Urothelium cell line (cell line): Measurements from ENCODE around the gene PRDM8.

Experiments
- DNase-seq: peaks from one replicate; pipeline ENCODE4 v3.0.0; 2011; ENCODE audit warnings: low spot score, mixed read lengths
- FAIRE-seq: peaks from 2 replicates; lab custom pipeline; 2011; peaks lifted over from hg19 to GRCh38; lab: Jason Lieb, UNC

The PRDM8 gene

DNA sequence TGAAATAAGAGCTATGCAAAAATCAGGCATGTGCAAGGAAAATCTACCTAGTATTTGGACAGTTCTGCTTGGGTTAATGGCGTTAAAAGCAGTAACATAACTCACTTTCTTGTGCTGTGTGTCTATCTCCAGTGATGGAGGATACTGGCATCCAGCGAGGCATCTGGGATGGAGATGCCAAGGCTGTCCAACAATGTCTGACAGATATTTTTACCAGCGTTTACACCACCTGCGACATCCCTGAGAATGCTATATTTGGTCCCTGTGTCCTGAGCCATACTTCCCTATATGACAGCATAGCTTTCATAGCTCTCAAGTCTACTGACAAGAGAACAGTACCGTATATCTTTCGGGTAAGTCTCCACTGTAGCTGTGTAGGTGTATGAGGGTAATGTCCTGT lies 2.6 kb downstream of the PRDM8 start:
- DNase-seq: no peak
- FAIRE-seq: no peak

DNA sequence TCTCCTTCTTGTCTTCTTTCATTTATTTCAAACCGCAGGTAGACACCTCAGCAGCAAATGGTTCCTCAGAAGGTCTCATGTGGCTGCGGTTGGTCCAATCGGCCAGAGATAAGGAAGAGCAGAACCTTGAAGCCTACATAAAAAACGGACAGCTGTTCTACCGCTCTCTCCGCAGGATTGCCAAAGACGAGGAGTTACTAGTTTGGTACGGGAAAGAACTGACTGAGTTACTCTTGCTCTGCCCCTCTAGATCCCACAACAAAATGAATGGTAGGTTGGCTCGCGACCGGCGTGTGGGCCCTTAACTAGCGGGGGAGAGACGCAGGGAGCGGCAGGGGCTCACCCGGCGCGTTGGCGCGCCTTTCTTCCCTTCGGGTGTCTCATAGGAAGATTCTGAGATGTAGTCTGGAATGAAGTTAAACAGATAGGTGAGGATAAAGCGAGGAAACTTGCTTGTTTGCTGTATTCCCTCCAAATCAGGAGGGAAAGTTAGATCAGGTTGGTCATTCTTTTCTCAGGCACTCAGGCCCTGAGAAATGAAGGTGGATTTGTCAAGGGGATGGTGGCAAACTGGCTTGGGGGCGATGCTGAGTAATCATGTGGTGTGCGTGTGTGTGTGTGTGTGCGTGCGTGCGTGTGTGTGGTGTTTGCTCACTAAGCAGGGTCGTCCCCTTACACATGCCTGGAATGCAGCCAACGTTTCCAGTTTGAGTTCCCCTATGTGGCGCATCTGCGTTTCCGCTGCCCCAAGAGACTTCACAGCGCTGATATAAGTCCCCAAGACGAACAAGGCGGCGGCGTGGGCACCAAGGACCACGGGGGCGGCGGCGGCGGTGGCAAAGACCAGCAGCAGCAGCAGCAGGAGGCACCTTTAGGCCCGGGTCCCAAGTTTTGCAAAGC lies 4.2 kb downstream of the PRDM8 start:
- DNase-seq: no peak
- no peak for FAIRE-seq

DNA sequence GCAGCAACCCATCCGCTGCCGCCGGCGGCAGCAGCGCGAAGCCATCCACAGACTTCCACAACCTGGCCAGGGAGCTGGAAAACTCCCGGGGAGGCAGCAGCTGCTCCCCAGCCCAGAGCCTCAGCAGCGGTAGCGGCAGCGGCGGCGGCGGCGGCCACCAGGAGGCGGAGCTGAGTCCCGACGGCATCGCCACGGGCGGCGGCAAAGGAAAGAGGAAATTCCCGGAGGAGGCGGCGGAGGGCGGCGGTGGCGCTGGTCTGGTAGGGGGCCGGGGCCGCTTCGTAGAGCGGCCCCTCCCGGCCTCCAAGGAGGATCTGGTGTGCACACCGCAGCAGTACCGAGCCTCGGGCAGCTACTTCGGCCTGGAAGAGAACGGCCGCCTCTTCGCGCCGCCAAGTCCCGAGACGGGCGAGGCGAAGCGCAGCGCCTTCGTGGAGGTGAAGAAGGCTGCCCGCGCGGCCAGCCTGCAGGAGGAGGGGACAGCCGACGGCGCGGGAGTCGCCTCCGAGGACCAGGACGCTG lies 4.9 kb downstream of the PRDM8 start:
- FAIRE-seq (no peak), DNase-seq (no peak)

DNA sequence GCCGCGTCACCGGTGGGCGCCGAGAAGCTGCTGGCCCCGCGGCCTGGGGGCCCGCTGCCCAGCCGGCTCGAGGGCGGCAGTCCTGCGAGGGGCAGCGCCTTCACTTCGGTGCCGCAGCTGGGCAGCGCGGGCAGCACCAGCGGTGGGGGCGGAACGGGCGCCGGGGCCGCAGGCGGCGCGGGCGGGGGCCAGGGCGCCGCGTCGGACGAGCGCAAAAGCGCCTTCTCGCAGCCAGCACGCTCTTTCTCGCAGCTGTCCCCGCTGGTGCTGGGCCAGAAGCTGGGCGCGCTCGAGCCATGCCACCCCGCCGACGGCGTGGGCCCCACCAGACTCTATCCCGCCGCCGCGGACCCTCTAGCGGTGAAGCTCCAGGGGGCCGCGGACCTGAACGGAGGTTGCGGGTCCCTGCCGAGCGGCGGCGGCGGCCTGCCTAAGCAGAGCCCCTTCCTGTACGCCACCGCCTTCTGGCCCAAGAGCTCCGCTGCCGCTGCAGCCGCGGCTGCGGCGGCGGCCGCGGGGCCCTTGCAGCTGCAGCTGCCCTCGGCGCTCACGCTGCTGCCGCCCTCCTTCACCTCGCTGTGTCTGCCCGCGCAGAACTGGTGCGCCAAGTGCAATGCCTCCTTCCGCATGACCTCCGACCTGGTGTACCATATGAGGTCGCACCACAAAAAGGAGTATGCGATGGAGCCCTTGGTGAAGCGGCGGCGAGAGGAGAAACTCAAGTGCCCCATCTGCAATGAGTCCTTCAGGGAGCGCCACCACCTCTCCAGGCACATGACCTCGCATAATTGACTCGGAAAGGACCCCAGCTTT lies 5.6 kb downstream of the PRDM8 start:
- DNase-seq (no peak), FAIRE-seq (no peak)

DNA sequence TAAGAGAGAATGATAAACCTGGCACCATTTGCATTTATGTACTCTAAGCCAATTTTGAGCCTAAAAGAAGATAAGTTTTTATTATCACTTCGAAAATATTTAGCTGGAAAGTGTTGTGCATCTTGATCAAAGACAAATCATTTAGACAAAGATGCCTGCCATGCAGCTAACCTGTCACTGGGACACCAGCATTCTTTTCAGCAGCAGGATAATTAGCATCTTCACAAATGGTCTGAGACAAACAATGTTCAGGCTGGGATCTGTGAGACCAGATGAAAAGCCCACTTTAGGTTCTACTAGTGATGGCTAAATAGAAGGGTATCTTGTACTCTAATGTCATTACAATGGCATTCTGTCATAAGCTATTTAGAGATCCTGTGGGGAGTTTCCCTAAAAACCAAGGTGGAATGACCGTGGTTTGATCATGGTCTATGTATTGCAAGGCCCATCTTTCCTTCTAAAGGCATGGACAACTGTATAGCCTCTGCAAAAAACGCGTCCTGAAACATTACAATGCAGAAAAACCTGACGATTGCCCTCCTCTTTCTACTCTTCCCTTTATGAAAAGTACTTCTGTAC lies 7.2 kb downstream of the PRDM8 start:
- FAIRE-seq (no peak), DNase-seq (no peak)

DNA sequence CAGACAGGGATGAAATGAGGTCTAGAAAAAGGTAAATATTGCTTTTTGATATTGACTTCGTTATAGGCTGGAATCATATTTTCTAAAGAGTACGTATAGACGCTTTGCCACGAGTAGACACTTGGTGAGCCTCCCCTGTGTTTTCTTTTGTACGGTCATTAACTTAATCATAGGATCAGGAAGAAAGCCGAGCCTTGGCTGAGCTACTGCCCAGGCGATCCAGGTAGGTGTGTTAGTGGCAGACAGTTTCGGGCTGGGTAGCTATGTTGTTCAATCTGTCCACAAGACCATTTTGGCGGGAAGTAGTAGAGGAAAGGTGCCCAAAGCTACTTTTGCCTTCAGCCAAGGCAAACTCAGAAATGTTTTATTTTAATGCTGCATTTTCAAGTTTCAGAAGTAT lies 8.8 kb downstream of the PRDM8 start:
- FAIRE-seq: no peak

DNA sequence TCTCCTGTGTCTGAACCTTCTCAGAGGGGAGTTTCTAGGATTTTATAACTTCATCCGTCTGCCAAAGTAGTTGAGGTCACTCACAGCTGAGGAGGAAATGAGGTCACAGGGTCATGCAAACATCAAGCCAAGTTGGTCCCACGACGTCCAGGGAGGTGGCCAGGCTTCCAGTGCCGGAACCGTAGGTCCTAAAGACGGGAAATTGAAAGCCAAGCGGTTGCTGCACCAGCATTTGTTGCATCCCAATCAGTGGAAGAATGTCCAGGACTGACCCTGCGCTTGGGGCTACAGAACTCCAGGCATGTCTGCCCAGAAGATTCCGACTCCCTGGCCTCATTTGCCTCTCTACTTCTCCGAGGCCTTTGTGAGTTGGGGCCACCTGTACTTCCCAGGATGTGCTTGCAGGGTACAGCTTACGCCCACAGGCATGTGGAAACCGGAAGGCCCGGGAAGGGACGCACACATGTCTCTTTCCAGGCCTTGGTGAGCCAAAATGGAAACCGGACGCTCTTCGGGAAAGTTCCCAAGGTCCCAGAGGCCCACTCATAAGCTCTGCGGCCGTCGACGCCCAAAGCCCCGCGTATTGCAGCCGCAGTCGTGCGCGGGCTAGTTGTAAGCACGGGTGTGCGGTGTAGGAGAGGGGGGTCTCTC lies 9.3 kb downstream of the PRDM8 start:
- FAIRE-seq: no peak

More for the DNA sequence above, 8.8 kb downstream of the PRDM8 start:
- no peak for DNase-seq

DNA sequence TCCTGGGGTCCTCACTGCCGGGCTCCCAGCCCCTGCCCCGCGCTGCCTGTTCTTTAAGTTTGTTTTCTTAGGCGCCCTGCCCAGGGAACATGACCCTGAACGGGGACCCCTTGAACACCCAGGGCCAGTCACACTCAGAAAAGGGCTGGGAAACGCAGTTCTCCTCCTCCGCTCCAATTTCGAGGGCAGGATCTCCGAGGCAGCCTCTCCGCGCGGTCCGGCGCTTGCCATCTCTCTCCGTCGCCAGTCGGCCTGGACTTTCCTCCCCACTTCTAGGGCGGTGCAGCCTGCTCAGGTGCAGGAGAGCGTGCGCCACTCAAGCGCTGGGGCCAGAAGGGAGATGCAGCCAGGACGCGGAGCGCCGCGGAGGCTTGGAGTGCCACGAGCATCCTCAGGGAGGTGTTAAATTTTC lies 9.9 kb downstream of the PRDM8 start:
- DNase-seq (no peak), FAIRE-seq (no peak)

More for the DNA sequence above, 9.3 kb downstream of the PRDM8 start:
- DNase-seq: no peak

DNA sequence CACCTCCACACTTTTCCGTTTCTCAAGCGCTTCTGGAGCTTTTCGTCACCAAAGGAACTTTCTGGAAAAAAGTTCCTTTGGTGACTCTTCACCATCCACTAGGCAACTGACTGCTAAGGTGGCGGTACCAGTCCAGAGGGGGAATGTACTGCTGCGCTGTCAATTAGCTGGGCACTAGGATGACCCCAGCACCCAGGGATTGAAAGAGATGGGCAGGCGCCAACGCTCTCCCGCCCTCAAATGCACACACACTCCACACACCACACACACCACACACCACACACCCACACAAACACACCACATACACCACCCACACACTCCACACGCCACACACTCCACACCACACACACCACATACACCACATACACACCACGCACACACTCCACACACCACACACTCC lies 10.4 kb downstream of the PRDM8 start:
- no peak for FAIRE-seq
- no peak for DNase-seq

DNA sequence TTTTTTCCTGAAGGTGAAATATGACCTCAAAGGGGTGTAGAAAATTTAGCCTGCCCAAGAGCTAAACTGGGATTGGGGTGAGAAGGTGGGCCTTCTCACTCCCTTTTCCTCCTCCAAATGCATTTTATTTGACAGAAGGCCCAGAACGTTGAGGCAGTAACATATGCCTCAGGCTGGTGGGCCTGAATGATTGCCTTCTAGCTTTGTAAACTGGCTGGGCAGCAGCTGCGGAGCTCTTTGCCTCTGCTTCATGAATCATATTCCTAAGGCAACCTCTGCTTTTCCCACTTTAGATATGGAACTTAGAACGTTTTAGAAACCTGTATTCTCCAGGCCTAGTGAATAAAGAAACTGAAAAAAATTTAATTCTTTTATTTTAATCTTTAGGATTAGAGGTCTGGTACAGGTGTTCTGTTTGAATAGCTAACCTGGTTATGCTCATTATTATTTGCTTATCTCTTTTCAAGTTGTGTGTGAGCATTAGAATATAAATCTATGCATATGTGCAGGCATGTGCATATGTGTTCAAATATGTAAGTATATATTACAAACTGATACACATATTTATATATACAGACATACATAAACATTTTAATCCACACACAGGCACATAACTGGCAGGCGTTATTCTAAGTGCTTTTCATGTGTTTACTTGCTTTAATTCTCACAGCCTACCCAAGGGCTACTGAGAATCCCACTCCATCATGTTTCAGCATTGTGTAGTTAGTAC lies 11.5 kb downstream of the PRDM8 start:
- DNase-seq (no peak), FAIRE-seq (no peak)

DNA sequence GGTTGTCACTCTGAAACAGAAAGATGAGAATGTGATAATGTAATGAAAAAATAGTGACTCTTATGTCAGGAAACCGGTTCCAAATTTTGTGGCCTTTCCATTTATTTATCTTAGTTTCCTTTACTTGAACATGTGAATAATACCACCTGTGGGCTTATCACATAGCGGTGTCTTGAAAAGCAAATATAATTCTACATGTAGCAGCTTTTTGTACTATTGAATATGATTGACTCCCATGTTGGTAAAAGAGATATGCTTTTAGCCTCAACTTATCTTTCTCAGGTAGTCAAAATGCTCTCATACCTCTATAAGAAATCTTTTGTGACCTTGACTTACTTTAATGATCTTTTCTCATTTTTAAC lies 12.0 kb downstream of the PRDM8 start:
- DNase-seq (no peak), FAIRE-seq (no peak)

DNA sequence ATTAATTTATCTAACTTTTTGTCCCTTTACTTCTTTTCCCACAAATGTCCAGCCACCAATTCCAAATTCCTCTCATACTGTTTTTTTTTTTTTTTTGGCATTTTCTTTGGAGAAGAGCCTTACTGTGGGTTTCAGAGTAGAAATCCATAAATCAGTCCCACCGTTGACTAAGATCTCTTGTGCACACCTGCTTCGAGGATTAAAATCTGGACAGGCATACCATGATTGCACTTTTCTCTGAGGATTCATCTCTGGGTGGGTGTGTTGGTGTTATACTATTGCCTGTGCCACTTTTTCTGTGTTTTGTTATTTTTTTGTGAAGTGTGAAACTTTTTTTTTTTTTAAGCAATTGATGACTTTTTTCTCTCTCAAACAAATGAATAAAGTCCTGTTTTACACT lies 13.2 kb downstream of the PRDM8 start:
- DNase-seq (no peak), FAIRE-seq (no peak)

DNA sequence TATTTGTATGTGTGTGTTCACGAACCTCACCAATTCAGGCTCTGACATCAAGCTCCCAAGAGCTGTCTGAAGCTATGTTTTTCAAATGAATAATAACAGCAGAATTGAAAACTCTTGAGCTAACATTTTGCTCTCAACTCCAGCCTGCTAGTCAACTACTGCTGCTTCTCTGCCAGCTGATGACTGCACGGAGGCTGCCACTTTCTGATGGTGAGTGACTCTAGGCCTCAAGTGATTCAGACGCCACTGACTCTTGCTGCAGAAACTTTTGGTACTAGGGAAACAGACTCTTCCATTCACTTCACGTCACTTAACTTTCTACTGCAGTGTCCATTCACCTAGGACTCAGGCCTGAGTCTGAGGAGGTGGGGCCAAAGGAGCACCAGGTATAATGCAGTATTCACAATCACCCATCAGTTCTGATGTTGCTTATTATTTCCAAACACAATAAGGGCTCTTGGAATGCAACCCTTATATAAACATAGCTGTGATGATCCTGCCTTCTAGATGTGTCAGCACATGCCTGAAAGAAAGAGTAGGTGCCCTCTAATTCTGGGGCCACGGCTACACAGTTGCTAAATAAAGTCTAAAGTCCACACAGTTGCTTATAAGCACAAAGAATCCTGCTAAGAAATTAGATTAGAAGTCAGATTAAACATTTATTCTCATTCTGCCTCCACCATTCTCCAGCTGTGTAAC lies 16.0 kb downstream of the PRDM8 start:
- FAIRE-seq (no peak), DNase-seq (no peak)

DNA sequence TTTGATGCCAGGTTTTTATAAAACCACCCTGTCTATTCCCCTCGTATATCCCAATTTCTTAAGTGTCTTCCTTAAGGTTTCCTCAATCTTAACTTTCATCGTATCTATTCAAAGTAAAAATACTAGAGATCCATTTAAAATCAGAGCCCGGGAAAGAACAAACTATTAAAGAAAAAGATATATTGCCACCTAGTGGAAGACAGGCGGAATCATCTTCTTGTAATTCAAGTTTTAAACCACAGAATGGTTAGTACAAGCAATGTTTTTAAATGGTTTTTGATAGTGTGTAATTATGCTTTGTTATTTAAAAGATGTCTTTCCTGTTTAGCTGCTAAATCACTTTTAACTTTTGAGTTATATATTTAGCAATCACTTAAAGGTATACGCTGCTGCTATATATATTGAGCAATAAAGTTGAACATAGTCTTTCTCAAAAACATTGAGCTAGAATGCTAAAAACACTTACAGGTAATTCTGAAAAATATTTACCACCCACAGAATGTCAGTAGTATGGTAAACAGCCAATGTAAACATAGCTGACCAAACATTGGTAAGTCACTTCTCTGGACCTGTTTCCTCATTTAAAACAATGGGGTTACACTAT lies 18.2 kb downstream of the PRDM8 start:
- DNase-seq (no peak), FAIRE-seq (no peak)

DNA sequence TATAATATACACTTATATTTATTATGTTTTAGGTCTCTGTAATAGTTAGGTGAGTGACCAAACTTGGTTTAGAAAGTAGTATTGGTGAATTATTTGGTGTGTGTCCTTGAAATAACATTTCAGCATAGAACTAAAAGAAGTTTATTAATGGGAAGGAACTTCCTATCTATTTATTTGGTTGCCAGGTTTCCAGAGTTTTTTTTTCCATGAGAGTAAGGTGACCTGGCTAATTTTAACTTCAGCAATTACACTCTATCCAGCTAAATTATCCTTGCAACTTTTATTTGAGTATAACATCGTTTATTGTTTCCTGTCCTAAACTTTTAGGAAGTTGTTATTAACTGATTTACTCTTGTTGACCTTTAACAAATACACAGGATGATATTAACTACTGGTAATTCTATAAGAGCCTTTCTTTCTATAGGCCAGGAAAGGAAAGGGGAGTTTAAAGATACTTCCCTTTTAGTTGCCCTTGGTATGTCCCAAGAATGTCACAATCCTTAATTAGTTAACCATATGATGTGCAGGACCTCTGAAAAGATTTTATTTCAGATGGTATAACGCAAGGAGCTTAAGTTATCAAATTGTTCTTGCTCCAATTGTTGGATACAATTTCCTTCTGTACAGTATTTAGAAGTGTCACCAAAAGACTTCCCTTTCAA lies 18.9 kb downstream of the PRDM8 start:
- no peak for DNase-seq
- FAIRE-seq: no peak

DNA sequence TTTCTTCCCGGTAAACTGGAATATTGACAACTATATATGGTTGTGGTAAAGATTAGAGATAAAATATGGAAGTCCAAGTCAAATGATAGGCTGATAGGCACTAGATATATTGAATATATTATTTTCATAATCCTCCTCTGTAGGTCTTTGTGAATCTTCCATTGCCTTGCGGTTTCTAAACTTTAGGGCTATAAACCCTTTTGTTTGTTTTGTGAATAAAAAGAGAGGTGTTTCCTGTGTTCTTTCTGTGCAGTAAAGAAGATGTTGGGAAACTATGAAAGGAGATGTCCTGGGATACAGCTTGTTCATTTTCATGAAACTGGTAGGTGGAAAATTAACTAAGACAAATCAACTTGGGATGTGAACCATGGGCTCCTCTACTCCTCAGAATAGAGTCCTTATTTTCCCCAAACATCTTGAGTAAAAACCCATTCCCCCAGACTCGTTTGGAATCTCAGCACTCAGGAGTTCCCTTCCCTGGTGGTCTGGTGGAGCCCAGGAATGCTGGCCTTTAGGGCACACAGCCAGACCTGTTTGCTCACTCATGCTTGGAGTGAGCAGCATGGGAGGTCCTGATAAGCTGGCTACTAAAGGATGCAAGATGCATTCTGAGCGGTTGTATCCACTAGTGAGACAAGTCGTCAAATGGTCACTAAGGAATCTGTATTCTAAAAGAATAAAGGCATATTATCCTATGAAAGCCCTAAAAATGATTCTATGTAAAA lies 22.2 kb downstream of the PRDM8 start:
- DNase-seq (no peak), FAIRE-seq (no peak)

DNA sequence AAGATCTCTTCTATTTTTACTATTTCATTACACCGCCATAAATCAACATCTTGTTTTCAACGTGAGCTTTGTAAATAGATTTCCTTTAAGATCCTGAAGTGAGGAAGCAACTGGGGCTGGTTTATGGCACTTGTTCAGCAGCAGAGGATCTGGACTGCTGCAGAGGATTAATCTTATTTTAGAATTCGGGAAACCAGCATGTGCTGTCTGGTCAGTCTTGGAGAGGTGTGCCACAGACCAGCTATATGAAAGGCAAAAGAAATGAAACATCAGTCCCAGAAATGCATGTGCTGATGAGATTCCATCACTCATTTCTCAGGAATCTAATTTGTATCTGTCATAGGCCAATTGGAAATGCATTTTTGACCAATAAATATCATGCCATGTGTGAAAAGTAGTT lies 23.4 kb downstream of the PRDM8 start:
- FAIRE-seq (no peak), DNase-seq (no peak)

DNA sequence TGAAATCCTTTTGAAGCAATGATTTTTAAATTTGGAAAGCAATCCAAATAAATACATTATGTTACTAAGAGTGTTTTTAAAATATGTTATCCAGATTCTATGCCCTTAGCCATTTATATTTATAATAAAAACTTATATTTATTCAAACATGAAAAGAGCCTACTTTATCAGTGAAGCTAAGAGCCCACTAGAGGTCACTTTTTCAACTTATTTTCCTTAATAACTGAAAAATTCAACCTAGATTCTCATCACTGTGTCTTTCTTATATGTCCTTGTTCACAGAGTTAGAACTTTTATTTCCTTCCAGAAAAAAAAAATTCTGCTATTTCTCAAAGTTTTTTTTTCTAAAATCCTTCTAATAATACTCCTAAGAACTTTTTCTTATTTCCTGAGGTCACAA lies 23.9 kb downstream of the PRDM8 start:
- FAIRE-seq (no peak), DNase-seq (no peak)
